NT2/D1 (cell line): ENCODE data around the gene CYP51A1.

Source experiments
- SUZ12 ChIP-seq: IDR thresholded peaks from 2 replicates; pipeline ENCODE4 v1.6.1; 2011; ENCODE audit not compliant: insufficient read length, insufficient read depth; ENCODE audit errors: extremely low read depth
- YY1 ChIP-seq: IDR thresholded peaks from 2 replicates; pipeline ENCODE4 v1.6.1; 2011; ENCODE audit not compliant: insufficient read length, insufficient read depth
- ZNF274 ChIP-seq: IDR thresholded peaks from 2 replicates; pipeline ENCODE4 v1.6.1; 2011; ENCODE audit warnings: mild to moderate bottlenecking, low read depth, low read length

GRCh38 chr7:92133737-92134270, 473 bp downstream of the CYP51A1 start:
- no peak for TF ChIP-seq ZNF274
- no peak for TF ChIP-seq YY1
- TF ChIP-seq SUZ12: no peak
